NCI-H1436 treated with DMSO at 0.1 percent for 48 hours (cell line): ENCODE results near the gene OR4F15.

ENCODE experiments used
- DNase-seq: peaks from one replicate; lab custom pipeline; 2025; lab: John Stamatoyannopoulos, UW

Gene OR4F15

GRCh38 chr15:101803676-101804075 is 8.3 kb upstream of the OR4F15 start:
- no peak for DNase-seq

- DNase-seq, result no peak
These were observed 7.6 kb upstream of the OR4F15 start for GRCh38 chr15:101804375-101804774.

- no peak for DNase-seq
These were observed 7.1 kb upstream of the OR4F15 start for GRCh38 chr15:101804941-101805340.

- no peak for DNase-seq
These were observed 6.2 kb upstream of the OR4F15 start for GRCh38 chr15:101805605-101806345.

GRCh38 chr15:101807345-101807945 is 4.6 kb upstream of the OR4F15 start:
- no peak for DNase-seq

- no peak for DNase-seq
These were observed 3.8 kb upstream of the OR4F15 start for GRCh38 chr15:101808201-101808600.

GRCh38 chr15:101810456-101810855 is 1.5 kb upstream of the OR4F15 start:
- DNase-seq, result no peak

- no peak for DNase-seq
These were observed 1.1 kb upstream of the OR4F15 start for GRCh38 chr15:101810876-101811275.

- no peak for DNase-seq
These were observed 2.0 kb downstream of the OR4F15 start for GRCh38 chr15:101813803-101814534.

GRCh38 chr15:101820781-101821180 is 8.8 kb downstream of the OR4F15 start:
- no peak for DNase-seq

- DNase-seq, result no peak
These were observed 15.3 kb downstream of the OR4F15 start for GRCh38 chr15:101827257-101827656.

- DNase-seq, result no peak
These were observed 16.8 kb downstream of the OR4F15 start for GRCh38 chr15:101828774-101829173.

GRCh38 chr15:101841656-101842055 is 29.7 kb downstream of the OR4F15 start:
- no peak for DNase-seq

- no peak for DNase-seq
These were observed 32.9 kb downstream of the OR4F15 start for GRCh38 chr15:101844916-101845315.

- no peak for DNase-seq
These were observed 40.4 kb downstream of the OR4F15 start for GRCh38 chr15:101852356-101852755.
